ENCODE measurements around the gene CD247.

- TF ChIP-seq CTCF (IDR thresholded peaks at IDR 0.05 in 8 of 11, conservative IDR thresholded peaks at IDR 0.05 in 3 of 11) (no peak), POLR2A (IDR thresholded peaks at IDR 0.05) (no peak), POLR2AphosphoS5 (IDR thresholded peaks at IDR 0.05) (no peak)
These were observed 71.4 kb downstream of the CD247 start for GRCh38 chr1:167446966-167447365.
